Transverse colon (tissue), 3 donors: Measurements from ENCODE around the gene KRTAP12-1.

ENCODE experiments used
- CTCF ChIP-seq, 5 experiments: fragments of 200-600 bp in 3 of 5; fragments of 450-650 bp in 2 of 5; sonication (generic) in 3 of 5; IDR thresholded peaks; 1 replicate in 2 of 5; 2 replicates in 3 of 5; pipeline ENCODE4 v1.5.1; 2016 to 2017; ENCODE audit warnings: antibody characterized with exemption in 5 of 5, inconsistent platforms in 3 of 5, mild to moderate bottlenecking in 2 of 5, moderate library complexity in 1 of 5
- EP300 ChIP-seq: sonication (generic); formaldehyde crosslinking; IDR thresholded peaks from one replicate; pipeline ENCODE4 v1.6.1; 2017; ENCODE audit warnings: antibody characterized with exemption, low read depth

- no peak for TF ChIP-seq CTCF (IDR thresholded peaks at IDR 0.05)
- no peak for TF ChIP-seq EP300
These were observed 811 bp downstream of the KRTAP12-1 start for GRCh38 chr21:44681152-44681551.
